HEK293T (cell line): ENCODE measurements around the gene HM13.

Source experiments
- ARNT ChIP-seq: fragments of 450-650 bp; IDR thresholded peaks from 2 replicates; pipeline ENCODE4 v1.6.1; 2017; ENCODE audit warnings: mild to moderate bottlenecking
- FOXM1 ChIP-seq: fragments of 450-650 bp; IDR thresholded peaks from 2 replicates; pipeline ENCODE4 v1.6.1; 2017; ENCODE audit warnings: mild to moderate bottlenecking, borderline replicate concordance
- LEF1 ChIP-seq: fragments of 450-650 bp; IDR thresholded peaks from 2 replicates; pipeline ENCODE4 v1.6.1; 2017; ENCODE audit warnings: mild to moderate bottlenecking, borderline replicate concordance
- PKNOX1 ChIP-seq: fragments of 450-650 bp; IDR thresholded peaks from 2 replicates; pipeline ENCODE4 v1.6.1; 2016
- SP1 ChIP-seq: fragments of 450-650 bp; IDR thresholded peaks from 2 replicates; pipeline ENCODE4 v1.6.1; 2017
- SUZ12 ChIP-seq: fragments of 450-650 bp; IDR thresholded peaks from 2 replicates; pipeline ENCODE4 v1.6.1; 2016; ENCODE audit warnings: mild to moderate bottlenecking

DNA sequence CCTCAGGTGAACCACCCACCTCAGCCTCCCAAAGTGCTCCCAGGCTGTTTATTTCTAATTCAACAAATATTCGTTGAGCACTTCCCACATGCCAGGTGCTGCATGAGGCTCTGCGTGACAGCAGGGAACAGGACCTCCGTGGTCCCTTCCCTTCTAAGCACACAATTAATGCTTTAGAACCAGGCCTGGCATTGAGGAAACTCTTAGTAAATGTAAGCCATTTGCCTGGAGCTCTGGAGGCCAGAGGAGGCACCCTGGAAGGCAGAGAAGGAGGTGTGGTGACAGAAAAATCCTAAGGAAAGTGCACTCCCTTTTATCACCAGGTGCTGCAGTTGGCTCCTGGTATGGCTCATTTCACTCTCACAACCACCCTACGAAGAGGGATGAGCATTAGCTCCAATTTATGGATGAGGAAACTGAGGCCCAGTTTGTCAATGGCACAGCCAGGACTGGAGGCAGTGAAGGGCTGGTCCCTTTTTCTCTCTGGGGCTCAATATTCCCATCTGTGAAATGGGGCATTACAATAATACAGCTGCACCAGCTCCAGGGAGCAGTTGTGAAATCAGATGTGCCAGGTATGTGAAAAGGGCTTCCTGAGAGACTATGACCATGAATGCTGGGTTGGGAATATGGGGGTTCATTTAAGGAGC is 82.7 kb downstream of the HM13 start:
- no peak for TF ChIP-seq FOXM1
- no peak for TF ChIP-seq LEF1
- no peak for TF ChIP-seq ARNT
- no peak for TF ChIP-seq PKNOX1
- TF ChIP-seq SP1, result no peak
- TF ChIP-seq SUZ12, result no peak
